RPMI8226 (cell line): ENCODE results near the gene GALNT8.

Experiments
- DNase-seq: peaks from one replicate; pipeline ENCODE4 v3.0.0-alpha.2; 2015

Gene GALNT8

DNA sequence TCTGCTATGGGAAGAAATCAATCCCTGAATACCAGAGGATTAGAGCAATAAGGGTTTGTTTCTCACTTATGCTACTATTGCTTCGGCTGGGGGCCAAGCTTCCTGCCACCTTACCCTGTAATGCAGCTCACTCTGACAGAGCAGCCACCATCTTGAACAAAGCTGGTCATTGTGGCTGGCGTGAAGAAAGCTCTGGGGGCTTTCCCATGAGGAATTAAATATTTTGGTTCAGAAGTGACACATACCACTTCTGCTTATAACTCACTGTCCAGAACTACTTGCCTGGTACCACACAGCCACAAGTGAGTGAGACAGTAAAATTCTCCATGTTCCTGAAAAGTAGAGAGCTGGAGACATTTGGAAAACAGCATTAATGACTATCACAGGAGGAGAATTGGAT lies 82.6 kb downstream of the GALNT8 start:
- DNase-seq = no peak

GRCh38 chr12:4806439-4807115 lies 86.4 kb downstream of the GALNT8 start:
- DNase-seq = no peak

DNA sequence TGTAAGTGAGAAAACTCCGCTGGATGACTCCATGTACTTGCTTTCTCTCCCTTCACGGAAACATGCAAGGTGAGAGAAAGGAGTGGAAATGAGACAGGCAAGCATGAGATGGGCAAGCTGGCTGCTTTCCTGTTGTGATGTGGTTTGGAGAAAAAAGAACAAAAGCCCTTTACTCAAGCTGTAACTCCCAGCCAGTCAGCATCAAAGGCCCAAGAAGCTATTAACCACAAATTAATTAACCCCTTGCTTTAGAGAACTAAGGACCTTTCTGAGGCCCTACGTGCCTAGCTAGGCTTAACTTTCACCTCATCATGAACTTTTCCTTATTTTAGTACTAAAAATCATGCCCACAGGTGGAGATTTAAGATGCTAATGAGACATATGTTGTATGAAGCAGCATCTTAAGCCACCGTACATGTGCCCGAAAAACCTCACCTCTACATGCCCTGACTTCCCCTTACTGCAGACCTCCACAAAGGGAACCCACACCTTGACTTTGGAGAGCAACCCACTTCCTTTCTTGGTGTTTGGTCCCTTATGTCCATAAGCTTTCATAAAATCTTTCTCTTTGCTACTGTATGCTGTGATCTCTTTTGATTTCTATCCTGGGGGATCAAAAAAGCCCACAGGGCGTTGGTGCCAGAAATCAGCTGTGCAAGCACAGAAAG lies 87.0 kb downstream of the GALNT8 start:
- no peak for DNase-seq

- DNase-seq = no peak
Observed at GRCh38 chr12:4807813-4808212, 87.6 kb downstream of the GALNT8 start.

DNA sequence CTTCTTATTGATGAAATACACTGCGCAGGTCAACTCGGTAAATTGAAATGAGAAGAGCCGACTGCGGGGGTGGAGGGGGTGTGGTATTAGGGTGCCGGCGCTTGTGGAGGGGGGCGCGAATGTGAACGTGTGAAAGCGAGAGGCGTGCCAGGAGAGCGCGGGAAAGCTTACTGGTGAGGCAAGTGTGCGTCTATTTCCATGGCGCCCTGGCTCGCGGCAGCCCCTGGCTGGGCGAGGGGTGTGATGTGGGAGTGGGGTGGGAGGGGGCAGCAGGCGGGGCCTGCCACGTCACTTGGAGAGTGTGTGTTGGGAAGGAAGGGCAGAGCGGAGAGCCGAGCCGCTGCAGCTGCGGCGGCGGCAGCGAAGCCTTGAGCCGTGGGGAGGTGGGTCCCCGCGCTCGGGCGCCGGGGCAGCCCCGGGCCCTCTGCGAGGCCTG lies 88.8 kb downstream of the GALNT8 start:
- no peak for DNase-seq

DNA sequence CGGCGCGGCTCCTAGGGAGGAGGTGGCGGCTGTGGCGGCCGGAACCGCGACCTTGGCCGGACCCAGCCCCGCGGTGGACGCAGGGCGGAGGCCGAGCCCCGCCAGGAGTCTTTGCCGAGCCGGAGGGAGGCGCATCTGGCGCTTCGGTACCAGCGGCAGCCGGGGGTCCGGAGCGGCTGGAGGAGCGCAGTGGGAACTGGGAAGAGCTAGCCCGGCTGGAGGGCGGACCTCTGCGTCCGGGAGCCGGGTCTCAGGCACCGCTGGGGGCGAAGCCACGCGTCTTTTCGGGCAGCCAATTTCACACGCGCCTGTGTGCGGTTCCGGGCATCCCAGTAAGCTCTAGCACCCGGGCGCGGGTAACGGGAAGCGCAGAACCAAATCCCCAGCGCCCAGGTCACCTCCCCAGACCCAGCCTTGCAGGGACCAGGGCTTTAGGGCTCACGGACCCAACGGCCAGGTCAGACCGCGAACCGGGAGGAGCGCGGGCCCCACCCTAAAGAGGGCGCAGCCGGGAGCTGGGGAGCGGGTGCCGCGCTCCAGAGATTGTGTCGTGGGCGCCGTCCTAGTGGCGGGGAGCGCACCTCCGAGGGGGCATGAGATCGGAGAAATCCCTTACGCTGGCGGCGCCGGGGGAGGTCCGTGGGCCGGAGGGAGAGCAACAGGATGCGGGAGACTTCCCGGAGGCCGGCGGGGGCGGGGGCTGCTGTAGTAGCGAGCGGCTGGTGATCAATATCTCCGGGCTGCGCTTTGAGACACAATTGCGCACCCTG lies 89.4 kb downstream of the GALNT8 start:
- DNase-seq = no peak

DNA sequence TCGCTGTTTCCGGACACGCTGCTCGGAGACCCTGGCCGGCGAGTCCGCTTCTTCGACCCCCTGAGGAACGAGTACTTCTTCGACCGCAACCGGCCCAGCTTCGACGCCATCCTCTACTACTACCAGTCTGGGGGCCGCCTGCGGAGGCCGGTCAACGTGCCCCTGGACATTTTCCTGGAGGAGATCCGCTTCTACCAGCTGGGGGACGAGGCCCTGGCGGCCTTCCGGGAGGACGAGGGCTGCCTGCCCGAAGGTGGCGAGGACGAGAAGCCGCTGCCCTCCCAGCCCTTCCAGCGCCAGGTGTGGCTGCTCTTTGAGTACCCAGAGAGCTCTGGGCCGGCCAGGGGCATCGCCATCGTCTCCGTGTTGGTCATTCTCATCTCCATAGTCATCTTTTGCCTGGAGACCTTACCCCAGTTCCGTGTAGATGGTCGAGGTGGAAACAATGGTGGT lies 90.0 kb downstream of the GALNT8 start:
- DNase-seq = no peak

- DNase-seq = no peak
Observed at GRCh38 chr12:4812624-4813327, 92.6 kb downstream of the GALNT8 start.

- DNase-seq = no peak
Observed at GRCh38 chr12:4813741-4814140, 93.5 kb downstream of the GALNT8 start.

DNA sequence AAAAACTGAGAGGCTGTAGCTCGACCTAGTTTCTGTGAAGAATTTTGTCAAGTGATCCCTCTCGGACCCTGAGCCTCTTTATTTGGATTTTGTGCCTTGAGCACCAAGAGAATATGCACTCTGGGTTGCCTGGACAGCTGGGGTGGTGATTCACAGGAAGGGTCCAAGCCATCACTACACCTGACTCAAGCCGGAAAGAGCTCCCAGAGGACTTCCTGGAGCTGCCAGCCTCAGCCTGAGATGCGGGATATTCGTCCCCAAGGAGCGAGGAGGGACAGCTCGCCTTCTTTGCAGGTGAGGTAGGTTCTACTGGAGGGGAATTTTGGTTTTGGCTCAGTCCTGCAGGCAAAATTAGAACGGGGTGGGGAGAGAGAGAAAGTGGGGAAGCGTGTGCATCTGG lies 94.3 kb downstream of the GALNT8 start:
- DNase-seq = no peak

GRCh38 chr12:4816744-4817525 lies 96.7 kb downstream of the GALNT8 start:
- no peak for DNase-seq

DNA sequence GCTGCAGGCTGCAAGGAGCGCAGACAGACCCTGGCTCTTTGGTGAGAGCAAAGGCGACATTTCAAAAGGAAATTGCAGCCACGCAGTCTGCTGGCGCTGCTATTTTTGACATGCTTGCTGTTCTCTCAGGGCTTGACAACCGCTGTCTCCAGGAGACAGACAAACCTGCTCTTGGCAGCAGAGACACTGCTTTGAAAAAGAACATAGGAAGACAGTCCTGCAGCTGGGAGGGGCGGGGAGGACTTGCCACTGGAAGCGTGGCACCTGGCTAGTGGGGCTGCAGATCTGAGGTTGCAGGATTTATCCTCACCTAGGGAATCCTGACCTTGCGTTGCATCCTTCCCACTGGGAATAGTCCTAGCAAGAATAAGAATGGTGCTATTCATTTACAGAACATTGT lies 97.7 kb downstream of the GALNT8 start:
- DNase-seq = peak; percentile 78

DNA sequence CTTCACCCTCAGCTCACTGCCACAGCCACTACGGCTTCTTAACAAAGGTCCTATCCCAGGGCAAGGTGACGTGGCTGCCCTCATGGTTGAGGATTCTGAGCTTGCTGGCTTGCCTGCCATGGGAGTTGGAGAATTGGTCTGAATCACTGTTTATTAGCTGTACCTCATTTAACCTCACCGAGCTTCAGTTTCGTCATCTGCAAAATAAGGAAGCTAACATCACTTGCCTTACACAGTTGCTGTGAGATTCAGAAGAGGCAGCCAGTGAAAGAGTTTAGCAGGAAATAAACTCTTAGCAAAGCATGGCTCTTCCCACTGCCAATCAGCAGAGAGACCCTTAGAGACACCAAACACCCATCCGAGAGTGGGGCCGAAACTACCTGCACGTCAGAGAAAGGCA lies 99.5 kb downstream of the GALNT8 start:
- DNase-seq = peak; percentile 50

DNA sequence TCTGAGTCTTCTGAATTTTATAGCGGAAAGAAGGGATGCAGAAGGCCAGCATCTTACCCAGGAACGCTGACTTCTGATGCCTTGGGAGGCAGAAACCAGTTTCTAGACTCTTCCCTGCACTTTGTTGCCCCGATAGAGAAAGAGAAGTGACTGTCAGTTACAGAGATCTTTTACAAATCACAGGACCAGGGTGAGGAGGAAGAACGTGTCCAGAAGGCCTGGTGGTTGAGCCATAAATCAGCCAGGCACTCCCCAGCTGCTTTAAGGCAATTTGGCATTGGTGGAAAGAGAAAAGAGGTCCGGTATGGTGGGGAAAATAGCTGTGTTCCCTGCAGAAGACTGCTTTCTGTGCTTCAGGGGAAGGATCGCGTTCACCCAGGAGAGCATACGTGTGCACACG lies 100.8 kb downstream of the GALNT8 start:
- no peak for DNase-seq
